Mesenchymal stem cell (in vitro differentiated cells and primary cell): ENCODE measurements around the gene SYNE1.

Source experiments
- DNase-seq: peaks from one replicate; pipeline ENCODE4 v3.0.0-alpha.2; 2013
- H2AFZ ChIP-seq: one replicate; pipeline ENCODE4 v1.6.1; 2013; ENCODE audit warnings: low read depth, mild to moderate bottlenecking, control low read depth, inconsistent platforms, low read length, moderate library complexity
- H2AK5ac ChIP-seq: 2 replicates; pipeline ENCODE4 v1.6.1; 2013; ENCODE audit warnings: low read length, moderate library complexity, mild to moderate bottlenecking, inconsistent platforms; ENCODE audit not compliant: severe bottlenecking
- H2BK120ac ChIP-seq: one replicate; pipeline ENCODE4 v1.6.1; 2013; ENCODE audit warnings: low read depth, mild to moderate bottlenecking, inconsistent platforms, low read length, moderate library complexity
- H2BK12ac ChIP-seq, 2 experiments: one replicate each; pipeline ENCODE4 v1.6.1; 2013; ENCODE audit warnings: inconsistent platforms in 2 of 2, low read length in 2 of 2, mild to moderate bottlenecking in 2 of 2, moderate library complexity in 2 of 2, control low read depth in 1 of 2
- H2BK15ac ChIP-seq: one replicate; pipeline ENCODE4 v1.6.1; 2013; ENCODE audit warnings: mild to moderate bottlenecking, low read depth, inconsistent platforms; ENCODE audit not compliant: poor library complexity, severe bottlenecking
- H2BK5ac ChIP-seq: 2 replicates; pipeline ENCODE4 v1.6.1; 2013; ENCODE audit warnings: low read depth, mild to moderate bottlenecking, low read length, control low read depth, inconsistent platforms; ENCODE audit not compliant: poor library complexity, severe bottlenecking
- H3K14ac ChIP-seq, 2 experiments: one replicate each; pipeline ENCODE4 v1.6.1; 2013; ENCODE audit warnings: inconsistent platforms in 2 of 2, low read length in 2 of 2, control low read depth in 1 of 2, mild to moderate bottlenecking in 1 of 2, moderate library complexity in 1 of 2
- H3K18ac ChIP-seq, 2 experiments: one replicate each; pipeline ENCODE4 v1.6.1; 2013; ENCODE audit warnings: inconsistent platforms in 2 of 2, low read length in 2 of 2, control low read depth in 1 of 2, low read depth in 1 of 2, mild to moderate bottlenecking in 1 of 2
- H3K23ac ChIP-seq, 2 experiments: one replicate each; pipeline ENCODE4 v1.6.1; 2013; ENCODE audit warnings: inconsistent platforms in 2 of 2, low read length in 2 of 2, mild to moderate bottlenecking in 2 of 2, moderate library complexity in 2 of 2, control low read depth in 1 of 2
- H3K27ac ChIP-seq: 2 replicates; pipeline ENCODE4 v1.5.1; 2013; ENCODE audit warnings: mild to moderate bottlenecking, moderate library complexity, low read length, control low read depth, inconsistent platforms; ENCODE audit not compliant: poor library complexity, severe bottlenecking
- H3K27me3 ChIP-seq, 2 experiments: 2 replicates each; pipeline versions ENCODE4 v1.6.1 to v1.7.0; 2013; ENCODE audit warnings: low read length in 2 of 2, mild to moderate bottlenecking in 2 of 2, moderate library complexity in 2 of 2, control low read depth in 1 of 2, inconsistent platforms in 1 of 2; ENCODE audit not compliant: control insufficient read depth in 1 of 2, insufficient read depth in 1 of 2
- H3K36me3 ChIP-seq, 2 experiments: 2 replicates each; pipeline versions ENCODE4 v1.6.1 to v1.7.0; 2013; ENCODE audit warnings: low read length in 2 of 2, control low read depth in 1 of 2, inconsistent platforms in 1 of 2, low read depth in 1 of 2, mild to moderate bottlenecking in 1 of 2; ENCODE audit not compliant: insufficient read depth in 2 of 2, control insufficient read depth in 1 of 2
- H3K4ac ChIP-seq, 2 experiments: one replicate each; pipeline ENCODE4 v1.6.1; 2013; ENCODE audit warnings: inconsistent platforms in 2 of 2, low read length in 2 of 2, mild to moderate bottlenecking in 2 of 2, moderate library complexity in 2 of 2, control low read depth in 1 of 2, low read depth in 1 of 2
- H3K4me1 ChIP-seq: 2 replicates; pipeline ENCODE4 v1.6.1; 2013; ENCODE audit warnings: low read depth, low read length, control low read depth; ENCODE audit not compliant: control insufficient read depth, insufficient read depth
- H3K4me2 ChIP-seq: 2 replicates; pipeline ENCODE4 v1.6.1; 2013; ENCODE audit warnings: low read length, mild to moderate bottlenecking, inconsistent platforms; ENCODE audit not compliant: poor library complexity, severe bottlenecking
- H3K4me3 ChIP-seq, 2 experiments: 2 replicates each; pipeline versions ENCODE4 v1.5.1 to v1.7.0; 2013; ENCODE audit warnings: low read length in 2 of 2, mild to moderate bottlenecking in 2 of 2, control low read depth in 1 of 2, low read depth in 1 of 2; ENCODE audit not compliant: insufficient read depth in 1 of 2
- H3K79me1 ChIP-seq: replicated peaks from 2 replicates; pipeline ENCODE4 v1.6.1; 2013; ENCODE audit warnings: mild to moderate bottlenecking, control low read depth, low read length, inconsistent platforms; ENCODE audit not compliant: poor library complexity, severe bottlenecking
- H3K9ac ChIP-seq: 2 replicates; pipeline ENCODE4 v1.7.0; 2013; ENCODE audit warnings: mild to moderate bottlenecking, low read length, moderate library complexity
- H3K9me3 ChIP-seq: 2 replicates; pipeline ENCODE4 v1.7.0; 2013; ENCODE audit warnings: mild to moderate bottlenecking, low read length; ENCODE audit not compliant: control insufficient read depth
- H4K8ac ChIP-seq: one replicate; pipeline ENCODE4 v1.6.1; 2013; ENCODE audit warnings: inconsistent platforms, mild to moderate bottlenecking, low read length, moderate library complexity
- H4K91ac ChIP-seq: one replicate; pipeline ENCODE4 v1.6.1; 2013; ENCODE audit warnings: mild to moderate bottlenecking, low read length, inconsistent platforms
- WGBS: methylation state at CpG from one replicate; pipeline ENCODE4 v1.1.7; 2013; ENCODE audit warnings: mixed read lengths; 5-methylcytosine and 5-hydroxymethylcytosine counted together

SYNE1 gene

GRCh38 chr6:152312434-152312833 is 324.7 kb downstream of the SYNE1 start:
- H3K79me1 ChIP-seq: peaks cover 2% of the 10 kb centered on the region
- peaks cover 7% of the 10 kb centered on the region for H3K4me1 ChIP-seq
- no peak overlapping the region for H4K91ac ChIP-seq
- no peak overlapping the region for H3K4me2 ChIP-seq
- no peak for DNase-seq
- no CpG with 5 or more reads among the region's 2 CpGs for WGBS
- H2AK5ac ChIP-seq: no peak overlapping the region
- no peak overlapping the region for H2BK120ac ChIP-seq
- H3K9me3 ChIP-seq: no peaks in the 10 kb centered on the region
- H2BK12ac ChIP-seq: no peak overlapping the region
- no peak overlapping the region for H3K4me3 ChIP-seq
- H3K4ac ChIP-seq: no peak overlapping the region
- no peak overlapping the region for H2BK5ac ChIP-seq
- H3K23ac ChIP-seq: no peak overlapping the region
- no peak overlapping the region for H3K14ac ChIP-seq
- no peak overlapping the region for H3K18ac ChIP-seq
- H2AFZ ChIP-seq: no peak overlapping the region
- no peak overlapping the region for H3K27ac ChIP-seq
- no peaks in the 10 kb centered on the region for H3K27me3 ChIP-seq
- no peak overlapping the region for H4K8ac ChIP-seq
- H3K36me3 ChIP-seq: peaks cover 6 to 66% of the 10 kb centered on the region in 2 experiments
- no peak overlapping the region for H3K9ac ChIP-seq
- no peak overlapping the region for H2BK15ac ChIP-seq

GRCh38 chr6:152310371-152310954 is 326.7 kb downstream of the SYNE1 start:
- H3K4me1 ChIP-seq: peaks cover 4% of the 10 kb centered on the region
- 94% methylated on average over 6 of the region's 7 CpGs for WGBS
- H3K18ac ChIP-seq: no peak overlapping the region
- no peaks in the 10 kb centered on the region for H3K27me3 ChIP-seq
- H3K4me3 ChIP-seq: no peak overlapping the region
- H2BK15ac ChIP-seq: no peak overlapping the region
- H2AK5ac ChIP-seq: no peak overlapping the region
- H3K23ac ChIP-seq: no peak overlapping the region
- no peak overlapping the region for H3K27ac ChIP-seq
- H4K91ac ChIP-seq: no peak overlapping the region
- peaks cover 2% of the 10 kb centered on the region for H3K79me1 ChIP-seq
- DNase-seq: no peak
- no peak overlapping the region for H3K4ac ChIP-seq
- no peak overlapping the region for H4K8ac ChIP-seq
- no peak overlapping the region for H3K14ac ChIP-seq
- H2AFZ ChIP-seq: no peak overlapping the region
- peaks cover 3 to 62% of the 10 kb centered on the region in 2 experiments for H3K36me3 ChIP-seq
- H3K4me2 ChIP-seq: no peak overlapping the region
- no peak overlapping the region for H2BK120ac ChIP-seq
- H2BK12ac ChIP-seq: no peak overlapping the region
- H3K9me3 ChIP-seq: no peaks in the 10 kb centered on the region
- no peak overlapping the region for H3K9ac ChIP-seq
- H2BK5ac ChIP-seq: no peak overlapping the region

- Histone ChIP-seq H3K4me2 (no peak overlapping the region), H3K79me1 (peaks cover 2% of the 10 kb centered on the region), H3K18ac (no peak overlapping the region), H2BK15ac (no peak overlapping the region), H2AFZ (no peak overlapping the region), H3K36me3 (peaks cover 3 to 64% of the 10 kb centered on the region in 2 experiments), H2BK5ac (no peak overlapping the region), H2BK120ac (no peak overlapping the region), H3K4ac (no peak overlapping the region), H4K8ac (no peak overlapping the region), H3K14ac (no peak overlapping the region), H3K4me1 (peaks cover 3% of the 10 kb centered on the region), H4K91ac (no peak overlapping the region), H3K23ac (no peak overlapping the region), H3K4me3 (no peak overlapping the region), H3K27me3 (no peaks in the 10 kb centered on the region), H3K27ac (no peak overlapping the region), H2AK5ac (no peak overlapping the region), H3K9me3 (no peaks in the 10 kb centered on the region), H3K9ac (no peak overlapping the region), H2BK12ac (no peak overlapping the region)
- 92% methylated on average over 6 of the region's 6 CpGs for WGBS
- DNase-seq: no peak
Observed at GRCh38 chr6:152309648-152310047, 327.5 kb downstream of the SYNE1 start.

- H3K9me3 ChIP-seq: no peaks in the 10 kb centered on the region
- H2AFZ ChIP-seq: no peak overlapping the region
- no peak overlapping the region for H3K4ac ChIP-seq
- no peak overlapping the region for H3K4me3 ChIP-seq
- no peak overlapping the region for H2AK5ac ChIP-seq
- H3K23ac ChIP-seq: no peak overlapping the region
- no peak overlapping the region for H2BK12ac ChIP-seq
- H3K36me3 ChIP-seq: peaks cover 6 to 67% of the 10 kb centered on the region in 2 experiments
- no peak overlapping the region for H2BK5ac ChIP-seq
- no peak for DNase-seq
- peaks cover 2% of the 10 kb centered on the region for H3K4me1 ChIP-seq
- no peak overlapping the region for H3K4me2 ChIP-seq
- H3K79me1 ChIP-seq: peaks cover 2% of the 10 kb centered on the region
- H3K27me3 ChIP-seq: no peaks in the 10 kb centered on the region
- no peak overlapping the region for H3K18ac ChIP-seq
- H3K27ac ChIP-seq: no peak overlapping the region
- no peak overlapping the region for H2BK15ac ChIP-seq
- no peak overlapping the region for H4K91ac ChIP-seq
- H3K9ac ChIP-seq: no peak overlapping the region
- no peak overlapping the region for H2BK120ac ChIP-seq
- no peak overlapping the region for H3K14ac ChIP-seq
- WGBS: 89% methylated on average over 3 of the region's 3 CpGs
- H4K8ac ChIP-seq: no peak overlapping the region
Observed at GRCh38 chr6:152309006-152309405, 328.2 kb downstream of the SYNE1 start.
